CD14-positive monocyte (primary cell): ENCODE data around the gene PHRF1. TPM values are rescaled to one million over a fixed set of nuclear protein-coding genes. Genes with fewer than 3 reads are reported as not detected.
"Not testable (repeated sequence)": the region's sequence is repeated elsewhere in the genome, so short reads cannot be mapped to it uniquely, and the experiment has no call there.

Source experiments
- DNase-seq, 3 donors: peaks; one replicate each; pipeline ENCODE4 v3.0.0-alpha.2; 2011 to 2022
- H2AFZ ChIP-seq: 2 replicates; pipeline ENCODE4 v1.6.0; 2012; ENCODE audit warnings: mild to moderate bottlenecking, low read depth, low read length, inconsistent platforms; ENCODE audit not compliant: insufficient read depth, poor library complexity, severe bottlenecking
- H3K27ac ChIP-seq, 2 donors: 1 replicate in 1 of 2; 2 replicates in 1 of 2; pipeline ENCODE4 v1.5.1; 2012 to 2013; ENCODE audit warnings: low read length in 2 of 2, control low read depth in 1 of 2, inconsistent platforms in 1 of 2, low read depth in 1 of 2, mild to moderate bottlenecking in 1 of 2
- H3K27me3 ChIP-seq, 2 donors: one replicate each; pipeline versions ENCODE4 v1.6.0 to v1.6.1; 2011 to 2013; ENCODE audit warnings: low read length in 2 of 2; ENCODE audit not compliant: control insufficient read depth in 2 of 2, insufficient read depth in 2 of 2
- H3K36me3 ChIP-seq, 2 donors: replicated peaks in 1 of 2; 1 replicate in 1 of 2; 2 replicates in 1 of 2; pipeline versions ENCODE4 v1.5.1 to v1.6.1; 2012 to 2013; ENCODE audit warnings: low read length in 2 of 2, control low read depth in 1 of 2, inconsistent platforms in 1 of 2, mild to moderate bottlenecking in 1 of 2; ENCODE audit not compliant: insufficient read depth in 2 of 2, control insufficient read depth in 1 of 2
- H3K4me1 ChIP-seq, 2 donors: 1 replicate in 1 of 2; 2 replicates in 1 of 2; pipeline versions ENCODE4 v1.5.1 to v1.6.1; 2012 to 2013; ENCODE audit warnings: low read length in 2 of 2, control low read depth in 1 of 2, inconsistent platforms in 1 of 2, mild to moderate bottlenecking in 1 of 2, moderate library complexity in 1 of 2; ENCODE audit not compliant: insufficient read depth in 2 of 2, control insufficient read depth in 1 of 2
- H3K4me2 ChIP-seq: replicated peaks from 2 replicates; pipeline ENCODE3; 2012; ENCODE audit warnings: low read length, moderate library complexity, mild to moderate bottlenecking; ENCODE audit not compliant: poor library complexity, severe bottlenecking; ENCODE audit errors: extremely low read depth
- H3K4me3 ChIP-seq, 3 experiments: fragments of 200-600 bp in 1 of 3; sonication (generic) in 1 of 3; replicated peaks in 1 of 3; 1 replicate in 2 of 3; 2 replicates in 1 of 3; pipeline ENCODE4 v1.5.1; 2011 to 2013; ENCODE audit warnings: low read length in 3 of 3, mild to moderate bottlenecking in 3 of 3, control low read depth in 2 of 3, low read depth in 2 of 3, inconsistent platforms in 1 of 3, moderate library complexity in 1 of 3
- H3K79me2 ChIP-seq: 2 replicates; pipeline ENCODE4 v1.6.0; 2012; ENCODE audit warnings: mild to moderate bottlenecking, control low read depth, inconsistent platforms, low read length, moderate library complexity; ENCODE audit not compliant: insufficient read depth
- H3K9ac ChIP-seq: 2 replicates; pipeline ENCODE4 v1.6.0; 2017; ENCODE audit warnings: low read length, mild to moderate bottlenecking; ENCODE audit not compliant: insufficient read depth, poor library complexity, severe bottlenecking
- H3K9me3 ChIP-seq, 2 donors: replicated peaks in 1 of 2; 1 replicate in 1 of 2; 2 replicates in 1 of 2; pipeline versions ENCODE4 v1.5.1 to v1.6.1; 2012 to 2013; ENCODE audit warnings: low read length in 2 of 2, control low read depth in 1 of 2; ENCODE audit not compliant: control insufficient read depth in 1 of 2, insufficient read depth in 1 of 2
- H4K20me1 ChIP-seq: 2 replicates; pipeline ENCODE4 v1.6.0; 2012; ENCODE audit warnings: mild to moderate bottlenecking, low read length, control low read depth, moderate library complexity; ENCODE audit not compliant: insufficient read depth
- H3K27ac Mint-ChIP-seq, 7 donors: one replicate each; pipeline ENCODE4 v1.8.0; 2020; ENCODE audit warnings: mild to moderate bottlenecking in 7 of 7, mixed read lengths in 7 of 7, moderate library complexity in 6 of 7, inconsistent platforms in 2 of 7
- H3K27me3 Mint-ChIP-seq, 3 donors: one replicate each; pipeline ENCODE4 v1.8.0; 2021 to 2022; ENCODE audit warnings: low read depth in 3 of 3, mild to moderate bottlenecking in 3 of 3, mixed read lengths in 3 of 3, moderate library complexity in 3 of 3, inconsistent platforms in 1 of 3
- H3K36me3 Mint-ChIP-seq, 2 donors: one replicate each; pipeline ENCODE4 v1.8.0; 2020; ENCODE audit warnings: mixed read lengths in 2 of 2, inconsistent platforms in 1 of 2, mild to moderate bottlenecking in 1 of 2
- H3K4me1 Mint-ChIP-seq: one replicate; pipeline ENCODE4 v1.8.0; 2020; ENCODE audit warnings: mild to moderate bottlenecking, mixed read lengths
- H3K4me3 Mint-ChIP-seq, 2 donors: one replicate each; pipeline ENCODE4 v1.8.0; 2020; ENCODE audit warnings: mild to moderate bottlenecking in 2 of 2, mixed read lengths in 2 of 2, moderate library complexity in 1 of 2
- H3K9me3 Mint-ChIP-seq, 7 donors: one replicate each; pipeline ENCODE4 v1.8.0; 2020 to 2022; ENCODE audit warnings: mixed read lengths in 7 of 7, mild to moderate bottlenecking in 6 of 7, moderate library complexity in 6 of 7, inconsistent platforms in 2 of 7
- CTCF ChIP-seq: fragments of 200-600 bp; IDR thresholded peaks from one replicate; pipeline ENCODE4 v1.8.0; 2022; ENCODE audit warnings: antibody characterized with exemption, mild to moderate bottlenecking
- WGBS: methylation state at CpG from one replicate; pipeline ENCODE4 v1.1.5; 2013; ENCODE audit warnings: missing lambda C conversion rate; ENCODE audit not compliant: insufficient coverage; 5-methylcytosine and 5-hydroxymethylcytosine counted together
- intact Hi-C, 2 donors: fragments of 100-400 bp; cut with micrococcal nuclease; formaldehyde crosslinking; loops; one replicate each; pipeline versions ENCODE4 v1.15.0 to v1.15.1; 2023
- polyA plus RNA-seq, 3 donors: library from polyadenylated mRNA; depleted of rRNA in 1 of 3; unstranded in 2 of 3; stranded (reverse) in 1 of 3; fragments of 300-500 nt in 2 of 3; fragments of >200 nt in 1 of 3; fragmentation: Illumina TruSeq in 2 of 3; gene quantifications; 1 replicate in 2 of 3; 2 replicates in 1 of 3; pipeline ENCODE4 v1.2.3, GENCODE V29; 2012 to 2021

PHRF1 gene
- polyA plus RNA-seq, 3 donors = 1.3 to 11.1 (median 3.3) TPM

- no peak overlapping the region for H3K27ac ChIP-seq
- H3K9ac ChIP-seq = no peak overlapping the region
- H3K27me3 ChIP-seq = peaks cover 0 to 8% of the 10 kb centered on the region in 2 donors
- intact Hi-C loops = no loop called here
- no peak overlapping the region for H2AFZ ChIP-seq
- no peak for DNase-seq
- peaks cover 25 to 75% of the 10 kb centered on the region in 2 donors for H3K36me3 ChIP-seq
- H3K9me3 Mint-ChIP-seq = peaks cover 0 to 4% (median 2%) of the 10 kb centered on the region in 7 donors
- H3K4me3 Mint-ChIP-seq = no peak overlapping the region
- H3K79me2 ChIP-seq = no peaks in the 10 kb centered on the region
- H3K4me2 ChIP-seq = no peak overlapping the region
- H3K4me1 ChIP-seq = peaks cover 8 to 9% of the 10 kb centered on the region in 2 donors
- TF ChIP-seq CTCF = no peak
- H3K4me1 Mint-ChIP-seq = peaks cover 3% of the 10 kb centered on the region
- H3K4me3 ChIP-seq = no peak overlapping the region
- peaks cover 8% of the 10 kb centered on the region for H4K20me1 ChIP-seq
- peaks cover 32 to 79% of the 10 kb centered on the region in 2 donors for H3K36me3 Mint-ChIP-seq
- peaks cover 0 to 4% of the 10 kb centered on the region in 2 donors for H3K9me3 ChIP-seq
- no peak overlapping the region for H3K27ac Mint-ChIP-seq
- peaks cover 2 to 12% (median 5%) of the 10 kb centered on the region in 3 donors for H3K27me3 Mint-ChIP-seq
- WGBS = 90% methylated on average over 15 of the region's 16 CpGs
Observed at GRCh38 chr11:645536-645935, 69.3 kb downstream of the PHRF1 start.

GRCh38 chr11:646214-646613 lies 69.9 kb downstream of the PHRF1 start:
- H3K9me3 Mint-ChIP-seq = peaks cover 0 to 4% (median 0%) of the 10 kb centered on the region in 7 donors
- Histone ChIP-seq H3K9me3 (peaks cover 0 to 4% of the 10 kb centered on the region in 2 donors), H3K4me1 (peaks cover under 1 to 3% of the 10 kb centered on the region in 2 donors), H3K9ac (no peak overlapping the region), H2AFZ (no peak overlapping the region), H3K36me3 (peaks cover 26 to 79% of the 10 kb centered on the region in 2 donors), H3K4me2 (no peak overlapping the region), H3K79me2 (no peaks in the 10 kb centered on the region), H3K4me3 (no peak overlapping the region), H3K27ac (no peak overlapping the region), H3K27me3 (peaks cover 0 to under 1% of the 10 kb centered on the region in 2 donors), H4K20me1 (peaks cover under 1% of the 10 kb centered on the region)
- no peaks in the 10 kb centered on the region for H3K4me1 Mint-ChIP-seq
- TF ChIP-seq CTCF = no peak
- H3K36me3 Mint-ChIP-seq = peaks cover 32 to 86% of the 10 kb centered on the region in 2 donors
- H3K4me3 Mint-ChIP-seq = no peak overlapping the region
- WGBS = 80% methylated on average over 3 of the region's 14 CpGs
- H3K27me3 Mint-ChIP-seq = peaks cover 0 to 5% (median 2%) of the 10 kb centered on the region in 3 donors
- intact Hi-C loops = no loop called here
- DNase-seq = no peak
- no peak overlapping the region for H3K27ac Mint-ChIP-seq

GRCh38 chr11:647672-648158 lies 71.4 kb downstream of the PHRF1 start:
- H3K4me3 ChIP-seq, H4K20me1 ChIP-seq, H3K4me2 ChIP-seq, H3K9me3 Mint-ChIP-seq, intact Hi-C loops, H3K4me1 ChIP-seq, H3K27me3 Mint-ChIP-seq, H3K9ac ChIP-seq, H2AFZ ChIP-seq, H3K27me3 ChIP-seq, H3K9me3 ChIP-seq, H3K4me3 Mint-ChIP-seq, H3K27ac ChIP-seq, H3K79me2 ChIP-seq, H3K4me1 Mint-ChIP-seq, DNase-seq, H3K27ac Mint-ChIP-seq: not testable (repeated sequence)
- WGBS = 97% methylated on average over 4 of the region's 14 CpGs
- H3K36me3 ChIP-seq = peaks cover 26 to 73% of the 10 kb centered on the region in 2 donors
- H3K36me3 Mint-ChIP-seq = peaks cover 38 to 87% of the 10 kb centered on the region in 2 donors
